NCI-H128 (cell line): Measurements from ENCODE around the gene RBBP7.

Experiments used
- DNase-seq: peaks from one replicate; lab custom pipeline; 2025; ENCODE audit not compliant: unreplicated experiment; lab: John Stamatoyannopoulos, UW

The RBBP7 gene

GRCh38 chrX:16870095-16870861, at the start of gene RBBP7:
Gene RBBP7, minus strand, starts transcription at chrX:16870362. Its CDS starts 309 bp downstream, at chrX:16870053.
- peak; percentile 92 for DNase-seq

GRCh38 chrX:16918979-16919378, 48.8 kb upstream of the RBBP7 start:
- DNase-seq = no peak

GRCh38 chrX:16917120-16917519, 47.0 kb upstream of the RBBP7 start:
- no peak for DNase-seq

GRCh38 chrX:16916561-16916960, 46.4 kb upstream of the RBBP7 start:
- no peak for DNase-seq

GRCh38 chrX:16914058-16914457, 43.9 kb upstream of the RBBP7 start:
- DNase-seq = no peak

GRCh38 chrX:16910376-16910775, 40.2 kb upstream of the RBBP7 start:
- DNase-seq = no peak

GRCh38 chrX:16903274-16904022, 33.3 kb upstream of the RBBP7 start:
- no peak for DNase-seq

GRCh38 chrX:16897445-16897844, 27.3 kb upstream of the RBBP7 start:
- DNase-seq = no peak

GRCh38 chrX:16892504-16893362, 22.6 kb upstream of the RBBP7 start:
- peak; percentile 67 for DNase-seq

- no peak for DNase-seq
Measured at GRCh38 chrX:16885628-16886027, 15.5 kb upstream of the RBBP7 start.

GRCh38 chrX:16883487-16883804, 13.3 kb upstream of the RBBP7 start:
- no peak for DNase-seq

GRCh38 chrX:16882702-16883486, 12.7 kb upstream of the RBBP7 start:
- peak; percentile 59 for DNase-seq

- DNase-seq = no peak
Measured at GRCh38 chrX:16882169-16882568, 12.0 kb upstream of the RBBP7 start.

- no peak for DNase-seq
Measured at GRCh38 chrX:16876696-16877095, 6.5 kb upstream of the RBBP7 start.

- DNase-seq = no peak
Measured at GRCh38 chrX:16874458-16875095, 4.4 kb upstream of the RBBP7 start.

GRCh38 chrX:16873106-16873505, 2.9 kb upstream of the RBBP7 start:
- no peak for DNase-seq

- DNase-seq = no peak
Measured at GRCh38 chrX:16870862-16871815, 977 bp upstream of the RBBP7 start.

- DNase-seq = no peak
Measured at GRCh38 chrX:16869393-16870094, 618 bp downstream of the RBBP7 start.

GRCh38 chrX:16868920-16869319, 1.2 kb downstream of the RBBP7 start:
- DNase-seq = no peak
